H9 (cell line): ENCODE data around the gene RYR1. TPM values are rescaled to one million over a fixed set of nuclear protein-coding genes. Genes with fewer than 3 reads are reported as not detected.

Experiments used
- DNase-seq: peaks from one replicate; pipeline ENCODE4 v3.0.0-alpha.2; 2017
- H2AFZ ChIP-seq: one replicate; pipeline ENCODE4 v1.6.1; 2013; ENCODE audit warnings: mild to moderate bottlenecking, low read length, control low read depth, moderate library complexity
- H2AK5ac ChIP-seq: 2 replicates; pipeline ENCODE4 v1.6.1; 2013; ENCODE audit warnings: low read length, control low read depth, mixed read lengths; ENCODE audit not compliant: insufficient read length
- H2BK120ac ChIP-seq: one replicate; pipeline ENCODE4 v1.6.1; 2013; ENCODE audit warnings: low read depth, mild to moderate bottlenecking, low read length, control low read depth, inconsistent platforms; ENCODE audit not compliant: poor library complexity, severe bottlenecking
- H2BK12ac ChIP-seq: 2 replicates; pipeline ENCODE4 v1.6.1; 2013; ENCODE audit warnings: low read length, control low read depth, mixed read lengths, low read depth; ENCODE audit not compliant: insufficient read length
- H2BK15ac ChIP-seq: 2 replicates; pipeline ENCODE4 v1.6.1; 2013; ENCODE audit warnings: low read depth, low read length, control low read depth
- H2BK20ac ChIP-seq: one replicate; pipeline ENCODE4 v1.6.1; 2013; ENCODE audit warnings: low read depth, mild to moderate bottlenecking, low read length, control low read depth, inconsistent platforms; ENCODE audit not compliant: poor library complexity, severe bottlenecking
- H2BK5ac ChIP-seq: 2 replicates; pipeline ENCODE4 v1.6.1; 2013; ENCODE audit warnings: low read length, control low read depth, mixed read lengths; ENCODE audit not compliant: insufficient read length
- H3K14ac ChIP-seq: 2 replicates; pipeline ENCODE4 v1.6.1; 2013; ENCODE audit warnings: low read length, control low read depth; ENCODE audit not compliant: insufficient read depth
- H3K18ac ChIP-seq: 2 replicates; pipeline ENCODE4 v1.6.1; 2013; ENCODE audit warnings: low read depth, mild to moderate bottlenecking, mixed read lengths, low read length, control low read depth; ENCODE audit not compliant: insufficient read length
- H3K23ac ChIP-seq: 2 replicates; pipeline ENCODE4 v1.6.1; 2013; ENCODE audit warnings: low read length, control low read depth, mixed read lengths, low read depth; ENCODE audit not compliant: insufficient read length
- H3K23me2 ChIP-seq: 2 replicates; pipeline ENCODE4 v1.6.1; 2013; ENCODE audit warnings: low read depth, mild to moderate bottlenecking, mixed read lengths, low read length, control low read depth; ENCODE audit not compliant: insufficient read length, poor library complexity, severe bottlenecking
- H3K27ac ChIP-seq: 2 replicates; pipeline ENCODE4 v1.5.1; 2013; ENCODE audit warnings: low read length, control low read depth, mixed read lengths, low read depth; ENCODE audit not compliant: insufficient read length
- H3K27me3 ChIP-seq: 2 replicates; pipeline ENCODE4 v1.6.1; 2013; ENCODE audit warnings: low read length, control low read depth, inconsistent platforms; ENCODE audit not compliant: insufficient read depth
- H3K4ac ChIP-seq: 2 replicates; pipeline ENCODE4 v1.6.1; 2013; ENCODE audit warnings: low read depth, mild to moderate bottlenecking, control low read depth, inconsistent platforms, low read length, moderate library complexity
- H3K4me1 ChIP-seq: 2 replicates; pipeline ENCODE4 v1.6.1; 2013; ENCODE audit warnings: low read length, control low read depth, inconsistent platforms; ENCODE audit not compliant: insufficient read depth
- H3K4me2 ChIP-seq: 2 replicates; pipeline ENCODE4 v1.6.1; 2013; ENCODE audit warnings: low read length, control low read depth, mixed read lengths; ENCODE audit not compliant: insufficient read length, insufficient read depth
- H3K56ac ChIP-seq: 2 replicates; pipeline ENCODE4 v1.6.1; 2013; ENCODE audit warnings: low read depth, mild to moderate bottlenecking, mixed read lengths, low read length, control low read depth; ENCODE audit not compliant: insufficient read length
- H3K79me1 ChIP-seq: 2 replicates; pipeline ENCODE4 v1.6.1; 2013; ENCODE audit warnings: low read depth, mild to moderate bottlenecking, moderate library complexity, low read length, control low read depth, inconsistent platforms; ENCODE audit not compliant: insufficient read depth, poor library complexity, severe bottlenecking
- H3K79me2 ChIP-seq: 2 replicates; pipeline ENCODE4 v1.6.1; 2013; ENCODE audit warnings: low read length, control low read depth, inconsistent platforms; ENCODE audit not compliant: insufficient read depth
- H3K9ac ChIP-seq: 2 replicates; pipeline ENCODE4 v1.6.1; 2013; ENCODE audit warnings: low read length, control low read depth, mixed read lengths; ENCODE audit not compliant: insufficient read length; ENCODE audit errors: extremely low read depth
- H3K9me3 ChIP-seq: one replicate; pipeline ENCODE4 v1.6.1; 2013; ENCODE audit warnings: low read depth, low read length, inconsistent platforms; ENCODE audit not compliant: control insufficient read depth
- H3T11ph ChIP-seq: one replicate; pipeline ENCODE4 v1.6.1; 2013; ENCODE audit warnings: mild to moderate bottlenecking, low read length, control low read depth, inconsistent platforms
- H4K20me1 ChIP-seq: one replicate; pipeline ENCODE4 v1.6.1; 2013; ENCODE audit not compliant: control insufficient read depth, insufficient read length, insufficient read depth
- H4K5ac ChIP-seq: 2 replicates; pipeline ENCODE4 v1.6.1; 2013; ENCODE audit warnings: low read depth, mild to moderate bottlenecking, mixed read lengths, low read length, control low read depth; ENCODE audit not compliant: insufficient read length
- H4K8ac ChIP-seq: replicated peaks from 2 replicates; pipeline ENCODE4 v1.6.1; 2013; ENCODE audit warnings: low read length, control low read depth, mixed read lengths, low read depth; ENCODE audit not compliant: insufficient read length
- H4K91ac ChIP-seq: 2 replicates; pipeline ENCODE4 v1.6.1; 2013; ENCODE audit warnings: low read depth, mild to moderate bottlenecking, moderate library complexity, mixed read lengths, low read length, control low read depth; ENCODE audit not compliant: insufficient read length
- H3K27ac Mint-ChIP-seq, 3 experiments: 2 replicates in 2 of 3; 3 replicates in 1 of 3; pipeline ENCODE4 v1.8.0; 2020 to 2021; ENCODE audit warnings: mixed read lengths in 3 of 3, mild to moderate bottlenecking in 1 of 3, moderate library complexity in 1 of 3
- H3K27me3 Mint-ChIP-seq: 2 replicates; pipeline ENCODE4 v1.8.0; 2021; ENCODE audit warnings: low read depth, mild to moderate bottlenecking, moderate library complexity, mixed read lengths
- H3K36me3 Mint-ChIP-seq, 3 experiments: 2 replicates in 2 of 3; 3 replicates in 1 of 3; pipeline ENCODE4 v1.8.0; 2020 to 2021; ENCODE audit warnings: low read depth in 3 of 3, mixed read lengths in 3 of 3; ENCODE audit not compliant: insufficient read depth in 1 of 3
- H3K4me1 Mint-ChIP-seq, 2 experiments: 2 replicates each; pipeline ENCODE4 v1.8.0; 2020; ENCODE audit warnings: mixed read lengths in 2 of 2
- H3K4me3 Mint-ChIP-seq, 2 experiments: 2 replicates in 1 of 2; 3 replicates in 1 of 2; pipeline ENCODE4 v1.8.0; 2020 to 2021; ENCODE audit warnings: mild to moderate bottlenecking in 2 of 2, mixed read lengths in 2 of 2, moderate library complexity in 1 of 2
- H3K9me3 Mint-ChIP-seq, 2 experiments: 2 replicates in 1 of 2; 3 replicates in 1 of 2; pipeline ENCODE4 v1.8.0; 2020; ENCODE audit warnings: mild to moderate bottlenecking in 2 of 2, mixed read lengths in 2 of 2, moderate library complexity in 1 of 2
- WGBS: extraction: QIAGEN DNeasy Blood & Tissue Kit; methylation state at CpG from one replicate; pipeline ENCODE4 v1.1.7; 2013; ENCODE audit warnings: missing lambda C conversion rate, low lambda C conversion rate, mixed read lengths; ENCODE audit not compliant: insufficient read length; ENCODE audit errors: extremely low coverage; 5-methylcytosine and 5-hydroxymethylcytosine counted together
- total RNA-seq: library from RNA; stranded (reverse); gene quantifications from 2 replicates; pipeline ENCODE4 v1.2.1, GENCODE V29; 2021
- TF ChIP-seq, protein P1 (sequence below): fragments of 200-600 bp; sonication (generic); conservative IDR thresholded peaks from 3 replicates; pipeline ENCODE4 v1.8.0; 2021; ENCODE audit warnings: antibody characterized with exemption, mild to moderate bottlenecking

RYR1 gene
- total RNA-seq, 1 experiment from 2014 or later, result 8.9 TPM

GRCh38 chr19:38528213-38528755 is 94.8 kb downstream of the RYR1 start:
- H3K27me3 Mint-ChIP-seq, result no peaks in the 10 kb centered on the region; the same call in 1 of the 2 replicates
- no peak overlapping the region for H3K4ac ChIP-seq
- no peak overlapping the region for H3K14ac ChIP-seq
- H3K9me3 Mint-ChIP-seq, result no peaks in the 10 kb centered on the region; a peak in 1 of 5 replicates
- H4K20me1 ChIP-seq, result no peaks in the 10 kb centered on the region
- no peak overlapping the region for H3K27ac ChIP-seq
- no peak overlapping the region for H2BK15ac ChIP-seq
- H3T11ph ChIP-seq, result no peak overlapping the region
- no CpG with 5 or more reads among the region's 24 CpGs for WGBS
- no peak overlapping the region for H2BK120ac ChIP-seq
- no peaks in the 10 kb centered on the region for H3K27me3 ChIP-seq
- H3K23ac ChIP-seq, result no peak overlapping the region
- no peak overlapping the region for H3K4me3 Mint-ChIP-seq
- no peak overlapping the region for H4K8ac ChIP-seq
- no peaks in the 10 kb centered on the region for H3K79me2 ChIP-seq
- no peaks in the 10 kb centered on the region for H3K9me3 ChIP-seq
- H2AFZ ChIP-seq, result no peak overlapping the region
- no peak overlapping the region for H2BK12ac ChIP-seq
- peaks cover 3 to 11% of the 10 kb centered on the region in 2 experiments for H3K4me1 Mint-ChIP-seq
- H2BK5ac ChIP-seq, result no peak overlapping the region
- H3K18ac ChIP-seq, result no peak overlapping the region
- H3K36me3 Mint-ChIP-seq, result peaks cover 5 to 53% (median 17%) of the 10 kb centered on the region in 3 experiments; a peak in 6 of 7 replicates
- H2AK5ac ChIP-seq, result no peak overlapping the region
- H4K91ac ChIP-seq, result no peak overlapping the region
- H3K23me2 ChIP-seq, result no peaks in the 10 kb centered on the region
- TF ChIP-seq, protein P1, sequence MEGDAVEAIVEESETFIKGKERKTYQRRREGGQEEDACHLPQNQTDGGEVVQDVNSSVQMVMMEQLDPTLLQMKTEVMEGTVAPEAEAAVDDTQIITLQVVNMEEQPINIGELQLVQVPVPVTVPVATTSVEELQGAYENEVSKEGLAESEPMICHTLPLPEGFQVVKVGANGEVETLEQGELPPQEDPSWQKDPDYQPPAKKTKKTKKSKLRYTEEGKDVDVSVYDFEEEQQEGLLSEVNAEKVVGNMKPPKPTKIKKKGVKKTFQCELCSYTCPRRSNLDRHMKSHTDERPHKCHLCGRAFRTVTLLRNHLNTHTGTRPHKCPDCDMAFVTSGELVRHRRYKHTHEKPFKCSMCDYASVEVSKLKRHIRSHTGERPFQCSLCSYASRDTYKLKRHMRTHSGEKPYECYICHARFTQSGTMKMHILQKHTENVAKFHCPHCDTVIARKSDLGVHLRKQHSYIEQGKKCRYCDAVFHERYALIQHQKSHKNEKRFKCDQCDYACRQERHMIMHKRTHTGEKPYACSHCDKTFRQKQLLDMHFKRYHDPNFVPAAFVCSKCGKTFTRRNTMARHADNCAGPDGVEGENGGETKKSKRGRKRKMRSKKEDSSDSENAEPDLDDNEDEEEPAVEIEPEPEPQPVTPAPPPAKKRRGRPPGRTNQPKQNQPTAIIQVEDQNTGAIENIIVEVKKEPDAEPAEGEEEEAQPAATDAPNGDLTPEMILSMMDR, result no peak
- H3K9ac ChIP-seq, result no peak overlapping the region
- DNase-seq, result no peak
- H2BK20ac ChIP-seq, result no peak overlapping the region
- no peak overlapping the region for H3K4me2 ChIP-seq
- H4K5ac ChIP-seq, result no peak overlapping the region
- H3K27ac Mint-ChIP-seq, result peak overlapping the region in 1 of 3 experiments; percentile 90; a peak in 2 of 7 replicates
- H3K56ac ChIP-seq, result no peak overlapping the region
- H3K4me1 ChIP-seq, result no peaks in the 10 kb centered on the region
- no peaks in the 10 kb centered on the region for H3K79me1 ChIP-seq
